MCF 10A (cell line): ENCODE results near the gene PACSIN2. TPM values are rescaled to one million over a fixed set of nuclear protein-coding genes. Genes with fewer than 3 reads are reported as not detected.

Source experiments
- BruUV-seq: library from RNA; stranded (reverse); fragments of 400-500 nt; replicated peaks from 2 replicates; lab custom pipeline; 2021; lab: Mats Ljungman, UMichigan
- CTCF ChIA-PET: fragments of 300-600 bp; sonication (Branson Sonifier 250); formaldehyde crosslinking; extraction: SDS; loops from one replicate; lab custom pipeline; 2021; ENCODE audit warnings: antibody characterized with exemption, inconsistent platforms; lab: Yijun Ruan, JAX
- POLR2A ChIA-PET: fragments of 300-600, 350-650 bp; sonication (Branson Sonifier 250); formaldehyde crosslinking; extraction: SDS; loops from one replicate; lab custom pipeline; 2020; ENCODE audit warnings: antibody characterized with exemption, inconsistent platforms; lab: Yijun Ruan, JAX
- DNase-seq: peaks from one replicate; pipeline ENCODE4 v3.0.0-alpha.2; 2018; ENCODE audit not compliant: unreplicated experiment
- H3K27ac Mint-ChIP-seq: one replicate; pipeline ENCODE4 v1.8.0; 2022; ENCODE audit warnings: mild to moderate bottlenecking, low read depth, mixed read lengths; ENCODE audit not compliant: unreplicated experiment
- H3K27me3 Mint-ChIP-seq: one replicate; pipeline ENCODE4 v1.8.0; 2022; ENCODE audit warnings: mixed read lengths; ENCODE audit not compliant: insufficient read depth, unreplicated experiment
- H3K36me3 Mint-ChIP-seq: one replicate; pipeline ENCODE4 v1.8.0; 2022; ENCODE audit warnings: mild to moderate bottlenecking, moderate library complexity, mixed read lengths; ENCODE audit not compliant: insufficient read depth, unreplicated experiment
- H3K4me1 Mint-ChIP-seq: one replicate; pipeline ENCODE4 v1.8.0; 2022; ENCODE audit warnings: mixed read lengths; ENCODE audit not compliant: insufficient read depth, unreplicated experiment
- H3K4me3 Mint-ChIP-seq: one replicate; pipeline ENCODE4 v1.8.0; 2022; ENCODE audit warnings: mild to moderate bottlenecking, moderate library complexity, mixed read lengths; ENCODE audit not compliant: unreplicated experiment
- H3K9me3 Mint-ChIP-seq: one replicate; pipeline ENCODE4 v1.8.0; 2022; ENCODE audit warnings: mixed read lengths; ENCODE audit not compliant: unreplicated experiment
- CTCF ChIP-seq: fragments of 200-600 bp; IDR thresholded peaks from one replicate; pipeline ENCODE4 v1.8.0; 2022; ENCODE audit warnings: antibody characterized with exemption, mild to moderate bottlenecking; ENCODE audit not compliant: unreplicated experiment
- intact Hi-C: fragments of 100-400 bp; cut with micrococcal nuclease; formaldehyde crosslinking; loops from 2 replicates; pipeline ENCODE4 v1.14.1; 2022
- total RNA-seq: library from RNA; stranded (reverse); gene quantifications from 2 replicates; pipeline ENCODE4 v1.2.3, GENCODE V29; 2022

Gene PACSIN2
- total RNA-seq, 1 experiment from 2014 or later = 67.3 TPM

DNA sequence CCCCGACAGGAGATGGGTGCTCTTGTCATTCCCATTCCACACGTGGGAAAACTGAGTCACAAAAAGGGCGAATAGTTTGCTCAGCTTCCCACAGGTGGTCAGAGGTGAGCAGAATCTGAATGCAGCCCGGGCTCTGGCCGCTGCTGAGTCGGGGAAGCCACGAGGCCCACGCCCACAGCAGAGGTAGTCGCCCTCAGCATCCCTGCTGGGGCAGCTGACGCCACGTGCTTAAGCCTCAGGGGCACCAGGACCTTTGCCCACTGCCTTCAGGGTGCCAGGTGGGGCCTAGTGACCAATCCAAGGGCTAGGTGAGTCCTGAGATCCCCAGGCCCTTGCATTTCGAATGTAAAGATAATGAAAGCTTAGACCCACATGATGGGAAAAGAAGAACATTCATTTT, 133.7 kb downstream of the PACSIN2 start:
- intact Hi-C loops = no loop called here
- DNase-seq = no peak
- Mint-ChIP-seq H3K4me1 (no peaks in the 10 kb centered on the region), H3K9me3 (no peaks in the 10 kb centered on the region), H3K27me3 (no peaks in the 10 kb centered on the region), H3K4me3 (no peak overlapping the region), H3K27ac (no peak overlapping the region), H3K36me3 (peaks cover 40% of the 10 kb centered on the region)
- ChIA-PET POLR2A (no interaction called here), CTCF (interaction anchor here (0.5 to 1.1 kb wide), 2 partner anchors 15 to 212 kb away, joined by 3 read pairs; no protein-coding TSS in a partner anchor)
- no TSS peak for BruUV-seq
- TF ChIP-seq CTCF = no peak

GRCh38 chr22:42880815-42881214, 134.1 kb downstream of the PACSIN2 start:
- H3K36me3 Mint-ChIP-seq = peaks cover 45% of the 10 kb centered on the region
- CTCF ChIA-PET = no interaction called here
- no peak for DNase-seq
- BruUV-seq = no TSS peak
- peak; percentile 6 for TF ChIP-seq CTCF
- no peak overlapping the region for H3K27ac Mint-ChIP-seq
- POLR2A ChIA-PET = no interaction called here
- intact Hi-C loops = no loop called here
- H3K27me3 Mint-ChIP-seq = no peaks in the 10 kb centered on the region
- H3K4me1 Mint-ChIP-seq = no peaks in the 10 kb centered on the region
- no peaks in the 10 kb centered on the region for H3K9me3 Mint-ChIP-seq
- no peak overlapping the region for H3K4me3 Mint-ChIP-seq

DNA sequence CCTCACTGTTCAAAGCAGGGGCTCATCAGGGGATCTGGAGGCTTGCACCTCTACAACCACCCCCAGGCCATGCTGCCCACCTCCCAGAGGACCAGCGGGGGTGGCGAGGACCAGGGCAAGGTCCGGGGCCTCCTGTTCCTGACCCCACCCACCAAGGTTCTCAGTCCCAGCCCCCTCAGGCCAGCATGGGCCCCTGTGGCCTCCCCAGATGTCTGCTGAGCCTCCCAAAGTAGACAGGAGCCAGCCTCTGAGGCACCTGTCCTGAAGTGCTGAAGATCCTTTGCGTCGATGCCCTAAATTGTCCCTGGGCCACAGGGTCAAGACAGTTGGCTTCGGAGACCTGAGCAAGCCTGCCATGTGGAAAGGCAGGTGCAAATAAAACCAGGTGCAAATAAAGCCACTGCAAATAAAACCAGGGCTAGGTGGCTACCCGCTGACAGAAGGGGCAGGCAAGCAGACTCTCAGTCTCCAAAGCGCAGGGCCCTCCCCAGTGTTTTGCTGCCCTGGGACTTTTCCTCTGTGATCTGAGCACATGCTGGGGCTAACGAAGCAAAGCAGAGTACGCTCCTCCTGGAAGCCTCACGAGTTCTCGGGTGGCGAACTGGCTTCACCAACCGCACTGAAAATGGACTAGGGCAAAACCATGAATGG, 135.5 kb downstream of the PACSIN2 start:
- H3K36me3 Mint-ChIP-seq = peaks cover 56% of the 10 kb centered on the region
- ChIA-PET CTCF (interaction anchor here (0.6 kb wide), 1 partner anchor 259 kb away, joined by 3 read pairs; no protein-coding TSS in a partner anchor), POLR2A (no interaction called here)
- no peaks in the 10 kb centered on the region for H3K27me3 Mint-ChIP-seq
- BruUV-seq = no TSS peak
- no peaks in the 10 kb centered on the region for H3K9me3 Mint-ChIP-seq
- no peak for TF ChIP-seq CTCF
- no peak overlapping the region for H3K27ac Mint-ChIP-seq
- intact Hi-C loops = no loop called here
- no peaks in the 10 kb centered on the region for H3K4me1 Mint-ChIP-seq
- DNase-seq = no peak
- H3K4me3 Mint-ChIP-seq = no peak overlapping the region

DNA sequence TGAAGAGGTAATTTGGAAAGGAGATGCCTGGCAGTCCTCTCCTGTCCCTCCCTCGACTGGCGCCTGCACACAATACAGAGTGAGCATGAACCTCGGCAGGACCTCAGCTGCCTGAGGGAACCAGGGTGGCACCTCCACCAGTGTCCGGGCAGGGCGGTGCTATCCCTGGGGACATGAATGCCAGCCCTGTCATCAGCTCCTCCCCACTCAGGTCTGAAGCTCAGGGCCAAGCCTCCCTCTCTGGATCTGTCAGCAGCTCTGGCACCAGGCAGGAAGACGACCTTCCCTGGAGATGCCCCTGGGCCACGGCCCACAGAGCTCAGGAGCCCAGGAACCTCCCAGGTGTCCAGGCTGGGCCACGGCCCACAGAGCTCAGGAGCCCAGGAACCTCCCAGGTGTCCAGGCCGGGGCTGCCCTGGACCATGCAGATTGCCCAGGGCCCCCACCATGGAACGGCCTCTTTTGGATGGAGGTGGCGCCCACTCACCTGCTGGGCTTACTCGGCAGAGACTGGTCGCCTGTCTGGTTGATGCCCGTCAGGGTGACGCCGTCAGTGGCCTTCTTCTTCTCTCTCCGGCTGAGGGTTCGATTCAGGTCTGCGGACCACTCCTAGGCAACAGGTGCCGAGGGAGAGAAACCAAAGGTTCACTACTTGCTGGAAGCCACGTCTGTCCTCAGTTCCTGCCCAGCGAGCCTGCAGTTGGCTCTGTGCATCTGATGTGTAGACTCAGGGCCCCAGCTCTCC, 136.2 kb downstream of the PACSIN2 start:
- H3K27me3 Mint-ChIP-seq = no peaks in the 10 kb centered on the region
- ChIA-PET POLR2A (no interaction called here), CTCF (interaction anchor here (3.9 kb wide), 1 partner anchor 11 kb away, joined by 17 read pairs; no protein-coding TSS in a partner anchor)
- no peak for TF ChIP-seq CTCF
- intact Hi-C loops = no loop called here
- peaks cover 56% of the 10 kb centered on the region for H3K36me3 Mint-ChIP-seq
- H3K9me3 Mint-ChIP-seq = no peaks in the 10 kb centered on the region
- no peaks in the 10 kb centered on the region for H3K4me1 Mint-ChIP-seq
- H3K4me3 Mint-ChIP-seq = no peak overlapping the region
- H3K27ac Mint-ChIP-seq = no peak overlapping the region
- no peak for DNase-seq
- BruUV-seq = no TSS peak
